Prostate gland (tissue), 2 donors: Measurements from ENCODE around the gene GRID2.

Experiments used
- CTCF ChIP-seq, 4 experiments: fragments of 200-600 bp in 2 of 4; fragments of 450-650 bp in 2 of 4; sonication (generic) in 2 of 4; IDR thresholded peaks; 1 replicate in 3 of 4; 2 replicates in 1 of 4; pipeline ENCODE4 v1.5.1; 2016 to 2019; ENCODE audit warnings: antibody characterized with exemption in 4 of 4, mild to moderate bottlenecking in 2 of 4, moderate library complexity in 2 of 4
- POLR2A ChIP-seq: fragments of 450-650 bp; IDR thresholded peaks from one replicate; pipeline ENCODE4 v1.6.1; 2016; ENCODE audit warnings: antibody characterized with exemption, mild to moderate bottlenecking

GRCh38 chr4:92968996-92969395, 665.2 kb downstream of the GRID2 start:
- TF ChIP-seq CTCF (IDR thresholded peaks at IDR 0.05) (no peak), POLR2A (no peak)
